ENCODE results near the gene SLC35G4. TPM values are rescaled to one million over a fixed set of nuclear protein-coding genes. Genes with fewer than 3 reads are reported as not detected.
"Not testable (repeated sequence)": the region's sequence is repeated elsewhere in the genome, so short reads cannot be mapped to it uniquely, and the experiment has no call there.

The SLC35G4 gene
- total RNA-seq, 4 donors from 2014 or later, result not detected

DNA sequence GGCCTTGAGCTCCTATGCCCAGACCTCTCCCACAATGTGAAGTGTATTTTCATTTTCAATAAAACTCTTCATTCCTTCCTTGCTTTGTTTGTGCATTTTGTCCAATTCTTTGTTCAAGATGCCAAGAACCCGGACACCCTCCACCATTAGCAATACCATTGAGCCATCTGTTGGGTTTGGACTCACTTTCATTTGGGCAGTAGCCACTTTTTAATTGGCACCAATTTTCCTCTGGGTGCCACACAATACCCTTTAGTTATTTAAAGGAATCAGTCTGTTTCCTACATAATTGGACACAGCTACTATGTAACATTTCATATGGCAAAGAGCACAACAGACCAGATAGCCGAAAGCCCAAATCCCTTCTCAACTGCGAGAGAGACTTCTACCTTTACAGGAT is 22.5 kb upstream of the SLC35G4 start:
- DNase-seq (ENCODE audit: low spot score) (no peak), ATAC-seq (ENCODE audit: low FRiP score) (no peak)
- TF ChIP-seq, protein P1, sequence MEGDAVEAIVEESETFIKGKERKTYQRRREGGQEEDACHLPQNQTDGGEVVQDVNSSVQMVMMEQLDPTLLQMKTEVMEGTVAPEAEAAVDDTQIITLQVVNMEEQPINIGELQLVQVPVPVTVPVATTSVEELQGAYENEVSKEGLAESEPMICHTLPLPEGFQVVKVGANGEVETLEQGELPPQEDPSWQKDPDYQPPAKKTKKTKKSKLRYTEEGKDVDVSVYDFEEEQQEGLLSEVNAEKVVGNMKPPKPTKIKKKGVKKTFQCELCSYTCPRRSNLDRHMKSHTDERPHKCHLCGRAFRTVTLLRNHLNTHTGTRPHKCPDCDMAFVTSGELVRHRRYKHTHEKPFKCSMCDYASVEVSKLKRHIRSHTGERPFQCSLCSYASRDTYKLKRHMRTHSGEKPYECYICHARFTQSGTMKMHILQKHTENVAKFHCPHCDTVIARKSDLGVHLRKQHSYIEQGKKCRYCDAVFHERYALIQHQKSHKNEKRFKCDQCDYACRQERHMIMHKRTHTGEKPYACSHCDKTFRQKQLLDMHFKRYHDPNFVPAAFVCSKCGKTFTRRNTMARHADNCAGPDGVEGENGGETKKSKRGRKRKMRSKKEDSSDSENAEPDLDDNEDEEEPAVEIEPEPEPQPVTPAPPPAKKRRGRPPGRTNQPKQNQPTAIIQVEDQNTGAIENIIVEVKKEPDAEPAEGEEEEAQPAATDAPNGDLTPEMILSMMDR (IDR thresholded peaks at IDR 0.05), result no peak

DNA sequence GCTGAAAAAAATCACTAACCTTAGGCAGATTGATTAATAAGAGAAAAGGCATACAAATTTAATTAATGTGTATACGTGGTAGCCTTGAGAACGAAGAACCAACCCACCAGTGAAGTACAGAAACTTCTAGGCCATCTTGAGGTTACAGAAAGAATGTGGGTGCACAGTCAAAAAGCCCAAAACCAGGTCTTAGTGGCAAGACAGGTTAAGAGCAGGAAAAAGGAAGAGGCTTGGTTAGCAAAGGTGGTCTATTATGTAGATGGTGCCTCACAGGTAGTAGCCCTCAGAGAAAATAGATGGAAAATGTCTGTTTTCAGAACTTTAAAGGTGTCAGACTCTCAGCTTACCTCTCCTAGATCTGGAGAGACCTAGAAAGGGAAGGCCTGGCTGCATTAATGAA is 22.0 kb upstream of the SLC35G4 start:
- DNase-seq (ENCODE audit: low spot score) (no peak), ATAC-seq (ENCODE audit: low FRiP score) (no peak)
- TF ChIP-seq, protein P1 (IDR thresholded peaks at IDR 0.05), result no peak

DNA sequence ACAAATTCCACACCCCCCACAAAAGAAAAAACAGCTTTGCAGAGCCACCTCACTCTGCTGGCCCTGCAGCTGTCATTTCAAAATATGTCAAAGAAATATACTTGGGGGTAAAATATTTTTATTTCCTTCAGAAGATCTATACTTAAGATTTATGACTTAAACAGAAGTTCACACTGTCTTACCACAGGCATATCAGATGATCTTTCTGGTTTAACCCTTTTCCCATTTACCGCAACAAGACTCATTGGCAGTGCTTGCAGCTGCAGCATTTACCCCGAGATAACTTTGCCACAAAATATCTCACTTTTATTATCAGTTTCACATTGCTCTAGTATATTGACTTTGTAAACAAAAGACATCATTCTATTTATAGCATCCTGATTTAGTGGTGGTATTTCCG is 21.6 kb upstream of the SLC35G4 start:
- DNase-seq (ENCODE audit: low spot score), result no peak
- no peak for ATAC-seq (ENCODE audit: low FRiP score)
- TF ChIP-seq, protein P1 (IDR thresholded peaks at IDR 0.05), result no peak

DNA sequence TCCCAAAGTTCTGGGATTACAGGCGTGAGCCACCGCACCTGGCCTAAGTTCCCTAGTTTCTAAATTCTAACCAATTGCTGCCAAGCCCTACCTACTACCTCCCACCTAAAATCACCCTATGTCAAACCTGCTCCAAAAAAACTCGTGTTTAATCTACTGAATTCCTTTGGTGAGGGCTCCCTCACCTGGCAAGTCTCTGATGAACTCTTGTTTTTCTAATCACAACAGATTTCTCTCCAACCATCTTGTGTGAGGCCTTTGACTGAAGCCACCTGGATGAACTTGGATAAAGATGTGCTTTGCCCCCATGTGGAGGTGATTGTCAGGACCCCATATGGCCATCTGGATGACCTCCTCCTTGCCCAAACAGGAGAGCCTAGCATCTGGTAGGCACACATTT is 17.4 kb upstream of the SLC35G4 start:
- DNase-seq (ENCODE audit: low spot score) (no peak), ATAC-seq (ENCODE audit: low FRiP score) (no peak)
- TF ChIP-seq, protein P1 (IDR thresholded peaks at IDR 0.05), result no peak

DNA sequence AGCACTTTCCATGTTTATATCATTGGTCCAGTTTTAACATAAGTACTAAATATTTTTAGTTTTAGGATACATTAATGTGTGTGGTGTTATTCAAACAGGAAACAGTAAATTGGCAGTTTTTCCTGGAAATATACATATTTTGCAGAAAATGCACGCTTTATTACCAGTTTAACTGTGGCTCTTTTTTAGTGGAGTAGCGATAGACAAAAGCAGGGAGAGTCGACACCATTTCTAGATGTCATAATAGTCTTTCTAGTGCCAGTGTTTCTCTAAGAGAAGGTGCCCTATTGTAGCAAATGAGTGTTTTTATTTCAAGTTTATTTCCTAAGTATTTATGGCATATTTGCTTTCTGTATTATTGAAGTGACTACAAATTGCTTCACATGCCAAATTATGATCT is 9.1 kb upstream of the SLC35G4 start:
- ATAC-seq (ENCODE audit: low FRiP score) (no peak), DNase-seq (ENCODE audit: low spot score) (no peak)
- TF ChIP-seq, protein P1 (IDR thresholded peaks at IDR 0.05), result no peak

DNA sequence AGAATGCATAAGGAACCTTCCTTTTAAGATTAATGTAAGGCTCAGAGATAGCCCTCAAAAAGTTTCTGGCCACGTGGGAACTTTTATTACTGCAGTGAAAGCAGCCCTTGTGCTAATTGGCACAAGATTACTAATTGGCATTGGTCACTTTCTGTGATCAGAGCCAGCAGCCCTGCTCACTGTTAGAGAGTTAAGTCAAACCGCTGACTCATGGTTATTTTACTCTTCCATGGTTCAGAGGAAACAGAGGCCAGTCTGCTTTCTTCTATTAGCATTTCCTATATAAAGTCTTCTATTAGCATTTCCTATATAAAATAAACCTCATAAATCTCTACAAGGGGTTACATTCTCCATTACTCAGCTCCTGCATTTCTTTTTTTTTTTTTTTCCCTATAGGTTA is 1.5 kb upstream of the SLC35G4 start:
- no peak for DNase-seq (ENCODE audit: low spot score)
- TF ChIP-seq, protein P1 (IDR thresholded peaks at IDR 0.05), result no peak
- no peak for ATAC-seq (ENCODE audit: low FRiP score)

DNA sequence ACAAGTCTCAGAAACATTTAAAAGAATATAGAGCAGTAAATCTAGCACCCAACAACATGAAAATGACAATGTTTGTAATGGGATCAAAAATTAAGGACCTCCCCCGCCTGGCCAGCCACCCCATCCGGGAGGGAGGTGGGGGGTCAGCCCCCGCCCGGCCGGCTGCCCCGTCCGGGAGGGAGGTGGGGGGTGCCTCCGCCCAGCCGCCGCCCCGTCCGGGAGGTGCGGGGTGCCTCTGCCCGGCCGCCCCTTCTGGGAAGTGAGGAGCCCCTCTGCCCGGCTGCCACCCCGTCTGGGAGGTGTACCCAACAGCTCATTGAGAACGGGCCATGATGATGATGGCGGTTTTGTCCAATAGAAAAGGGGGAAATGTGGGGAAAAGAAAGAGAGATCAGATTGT is 778 bp upstream of the SLC35G4 start:
- not testable (repeated sequence) for DNase-seq (ENCODE audit: low spot score); ATAC-seq (ENCODE audit: low FRiP score)

DNA sequence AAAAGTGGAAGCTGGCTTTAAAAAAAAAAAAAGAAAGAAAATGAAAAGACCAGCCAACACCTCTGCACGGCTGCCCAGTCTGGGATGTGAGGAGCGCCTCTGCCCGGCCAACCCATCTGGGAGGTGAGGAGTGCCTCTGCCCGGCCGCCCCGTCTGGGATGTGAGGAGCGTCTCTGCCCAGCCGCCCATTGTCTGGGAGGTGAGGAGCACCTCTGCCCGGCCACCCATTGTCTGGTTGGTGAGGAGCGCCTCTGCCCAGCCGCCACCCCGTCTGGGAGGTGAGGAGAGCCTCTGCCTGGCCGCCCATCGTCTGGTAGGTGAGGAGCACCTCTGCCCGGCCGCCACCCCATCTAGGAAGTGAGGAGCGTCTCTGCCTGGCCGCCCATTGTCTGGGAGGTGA is 3.7 kb downstream of the SLC35G4 start:
- not testable (repeated sequence) for ATAC-seq (ENCODE audit: low FRiP score); DNase-seq (ENCODE audit: low spot score)

DNA sequence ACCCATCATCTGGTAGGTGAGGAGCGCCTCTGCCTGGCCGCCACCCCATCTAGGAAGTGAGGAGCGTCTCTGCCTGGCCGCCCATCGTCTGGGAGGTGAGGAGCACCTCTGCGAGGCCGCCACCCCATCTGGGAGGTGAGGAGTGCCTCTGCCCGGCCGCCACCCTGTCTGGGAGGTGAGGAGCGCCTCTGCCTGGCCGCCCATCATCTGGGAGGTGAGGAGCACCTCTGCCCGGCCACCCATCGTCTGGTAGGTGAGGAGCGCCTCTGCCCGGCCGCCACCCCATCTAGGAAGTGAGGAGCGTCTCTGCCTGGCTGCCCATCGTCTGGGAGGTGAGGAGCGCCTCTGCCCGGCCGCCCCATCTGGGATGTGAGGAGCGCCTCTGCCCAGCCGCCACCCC is 4.2 kb downstream of the SLC35G4 start:
- not testable (repeated sequence) for ATAC-seq (ENCODE audit: low FRiP score); DNase-seq (ENCODE audit: low spot score)

DNA sequence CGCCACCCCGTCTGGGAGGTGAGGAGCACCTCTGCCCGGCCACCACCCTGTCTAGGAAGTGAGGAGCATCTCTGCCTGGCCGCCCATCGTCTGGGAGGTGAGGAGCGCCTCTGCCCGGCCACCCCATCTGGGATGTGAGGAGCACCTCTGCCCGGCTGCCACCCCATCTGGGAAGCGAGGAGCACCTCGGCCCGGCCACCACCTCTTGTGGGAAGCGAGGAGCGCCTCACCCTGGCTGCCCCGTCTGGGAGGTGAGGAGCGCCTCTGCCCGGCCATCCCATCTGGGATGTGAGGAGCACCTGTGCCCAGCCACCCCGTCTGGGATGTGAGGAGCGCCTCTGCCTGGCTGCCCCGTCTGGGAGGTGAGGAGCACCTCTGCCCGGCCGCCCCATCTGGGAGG is 4.6 kb downstream of the SLC35G4 start:
- not testable (repeated sequence) for ATAC-seq (ENCODE audit: low FRiP score); DNase-seq (ENCODE audit: low spot score)

DNA sequence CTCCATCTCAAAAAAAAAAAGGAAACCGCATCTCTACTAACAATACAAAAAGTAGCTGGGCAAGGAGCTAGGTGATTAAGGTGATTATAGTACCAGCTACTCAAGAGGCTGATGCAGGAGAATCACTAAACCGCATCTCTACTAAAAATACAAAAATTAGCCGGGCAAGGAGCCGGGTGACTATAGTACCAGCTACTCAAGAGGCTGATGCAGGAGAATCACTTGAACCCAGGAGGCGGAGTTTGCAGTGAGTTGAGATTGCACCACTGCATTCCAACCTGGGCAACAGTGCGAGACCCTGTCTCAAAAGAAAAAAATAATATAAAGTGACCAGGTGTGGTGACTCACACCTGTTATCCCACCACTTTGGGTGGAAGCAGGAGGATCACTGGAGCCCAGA is 5.6 kb downstream of the SLC35G4 start:
- DNase-seq (ENCODE audit: low spot score); ATAC-seq (ENCODE audit: low FRiP score): not testable (repeated sequence)

DNA sequence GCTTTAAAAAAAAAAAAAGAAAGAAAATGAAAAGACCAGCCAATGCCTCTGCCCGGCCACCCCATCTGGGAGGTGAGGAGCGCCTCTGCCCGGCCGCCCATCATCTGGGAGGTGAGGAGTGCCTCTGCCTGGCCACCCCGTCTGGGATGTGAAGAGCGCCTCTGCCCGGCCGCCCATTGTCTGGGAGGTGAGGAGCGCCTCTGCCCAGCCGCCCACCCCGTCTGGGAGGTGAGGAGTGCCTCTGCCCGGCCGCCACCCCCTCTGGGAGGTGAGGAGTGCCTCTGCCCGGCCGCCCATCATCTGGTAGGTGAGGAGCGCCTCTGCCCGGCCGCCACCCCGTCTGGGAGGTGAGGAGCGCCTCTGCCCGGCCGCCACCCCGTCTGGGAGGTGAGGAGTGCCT is 37.9 kb downstream of the SLC35G4 start:
- ATAC-seq (ENCODE audit: low FRiP score); DNase-seq (ENCODE audit: low spot score): not testable (repeated sequence)

DNA sequence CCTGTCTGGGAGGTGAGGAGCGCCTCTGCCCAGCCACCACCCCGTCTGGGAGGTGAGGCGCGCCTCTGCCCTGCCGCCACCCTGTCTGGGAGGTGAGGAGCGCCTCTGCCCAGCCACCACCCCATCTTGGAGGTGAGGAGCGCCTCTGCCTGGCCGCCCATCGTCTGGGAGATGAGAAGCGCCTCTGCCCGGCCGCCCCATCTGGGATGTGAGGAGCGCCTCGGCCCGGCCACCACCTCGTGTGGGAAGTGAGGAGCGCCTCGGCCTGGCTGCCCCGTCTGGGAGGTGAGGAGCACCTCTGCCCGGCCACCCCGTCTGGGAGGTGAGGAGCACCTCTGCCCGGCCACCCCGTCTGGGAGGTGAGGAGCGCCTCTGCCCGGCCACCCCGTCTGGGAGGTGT is 38.4 kb downstream of the SLC35G4 start:
- ATAC-seq (ENCODE audit: low FRiP score); DNase-seq (ENCODE audit: low spot score): not testable (repeated sequence)

Data from omental fat pad (tissue), 4 donors.